ENCODE data around the gene SASH1.

DNA sequence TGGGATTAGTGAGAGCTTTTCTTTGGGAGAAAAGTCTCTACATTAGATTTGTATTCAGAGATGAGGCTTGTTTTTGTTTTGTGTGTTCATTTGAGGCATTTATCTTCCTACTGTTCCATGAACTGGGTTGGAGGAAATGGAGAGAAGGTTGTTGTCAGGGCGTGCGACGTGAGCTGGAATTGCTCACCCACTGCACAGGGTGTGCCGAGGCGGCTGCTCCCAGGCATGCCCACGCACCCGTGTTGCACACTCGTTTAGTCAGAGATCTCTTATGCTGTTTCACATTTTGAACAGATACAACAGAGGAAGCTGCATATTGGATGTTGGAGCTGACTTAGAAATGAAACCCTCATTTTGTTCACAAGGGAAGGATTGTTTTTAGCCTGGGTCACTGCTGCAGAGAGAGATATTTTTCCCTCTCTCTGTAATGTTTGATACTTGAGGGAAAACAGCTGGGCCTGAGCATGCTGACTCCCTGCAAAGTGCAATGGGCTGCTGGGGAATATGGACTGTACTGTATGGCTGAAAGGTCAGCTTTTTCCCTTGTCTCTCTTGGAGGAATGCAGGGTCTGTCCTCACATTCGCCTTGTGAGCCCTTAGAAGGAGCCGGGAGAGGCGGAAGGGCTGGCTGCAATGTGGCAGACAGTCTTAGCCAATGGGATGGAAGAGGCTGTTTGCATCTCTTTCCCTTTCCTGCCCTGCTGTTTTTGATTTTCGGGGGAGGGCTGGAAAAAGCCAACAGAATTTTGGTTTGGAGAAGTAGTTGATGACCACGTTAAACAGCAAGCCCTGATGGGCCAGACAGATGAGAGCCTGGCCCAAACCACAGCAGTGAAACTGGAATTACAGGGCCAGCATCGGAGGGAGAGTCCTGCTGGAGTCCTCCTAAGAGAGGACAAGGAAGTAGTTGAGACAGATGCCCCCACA, 170.8 kb downstream of the SASH1 start:
- TF ChIP-seq CTCF (IDR thresholded peaks at IDR 0.05; ENCODE audit: low read length) (no peak), EZH2 (IDR thresholded peaks at IDR 0.05; ENCODE audit: borderline replicate concordance, low read length) (no peak)
